ENCODE measurements around the gene CFAP53.
A peak's percentile ranks its signal among the peaks of the same experiment; 100 is the strongest.
"Not testable (repeated sequence)": the region's sequence is repeated elsewhere in the genome, so short reads cannot be mapped to it uniquely, and the experiment has no call there.

The CFAP53 gene

GRCh38 chr18:50249576-50249975 is 16.7 kb downstream of the CFAP53 start:
- no peak for DNase-seq (ENCODE audit: low spot score)
- no peak for TF ChIP-seq CTCF (IDR thresholded peaks at IDR 0.05; ENCODE audit: extremely low read depth, missing control alignments)

- DNase-seq (ENCODE audit: low spot score) = no peak
- no peak for TF ChIP-seq CTCF (IDR thresholded peaks at IDR 0.05; ENCODE audit: extremely low read depth, missing control alignments)
Observed at GRCh38 chr18:50247561-50247960, 18.7 kb downstream of the CFAP53 start.

- not testable (repeated sequence) for DNase-seq (ENCODE audit: low spot score)
Observed at GRCh38 chr18:50241768-50242167, 24.5 kb downstream of the CFAP53 start.

GRCh38 chr18:50240080-50240563 is 26.2 kb downstream of the CFAP53 start:
- DNase-seq (ENCODE audit: low spot score) = no peak
- no peak for TF ChIP-seq CTCF (IDR thresholded peaks at IDR 0.05; ENCODE audit: extremely low read depth, missing control alignments)

DNA sequence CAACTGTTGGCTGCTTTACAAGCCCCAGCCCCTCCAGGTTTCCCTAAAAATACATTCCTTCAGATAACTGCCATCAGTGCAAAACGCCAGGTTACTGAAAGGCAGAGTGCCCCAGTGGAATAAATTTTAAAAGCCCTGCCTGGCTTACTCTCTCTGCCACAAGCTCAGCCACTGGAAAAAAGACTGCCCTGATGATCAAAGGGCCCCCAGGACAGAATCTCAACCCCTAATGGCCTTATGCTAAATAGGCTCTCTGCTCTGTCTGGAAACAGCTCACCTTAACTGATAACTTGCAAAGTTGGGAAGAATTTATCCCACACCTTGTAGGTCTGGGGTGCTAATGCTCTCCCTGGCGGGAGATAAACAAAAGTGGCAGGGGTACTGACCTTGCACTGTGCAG is 33.9 kb downstream of the CFAP53 start:
- TF ChIP-seq CTCF (IDR thresholded peaks at IDR 0.05; ENCODE audit: extremely low read depth, missing control alignments) = no peak
- no peak for DNase-seq (ENCODE audit: low spot score)

- TF ChIP-seq CTCF (IDR thresholded peaks at IDR 0.05; ENCODE audit: extremely low read depth, missing control alignments) = no peak
- DNase-seq (ENCODE audit: low spot score) = no peak
Observed at GRCh38 chr18:50231621-50232020, 34.7 kb downstream of the CFAP53 start.

DNA sequence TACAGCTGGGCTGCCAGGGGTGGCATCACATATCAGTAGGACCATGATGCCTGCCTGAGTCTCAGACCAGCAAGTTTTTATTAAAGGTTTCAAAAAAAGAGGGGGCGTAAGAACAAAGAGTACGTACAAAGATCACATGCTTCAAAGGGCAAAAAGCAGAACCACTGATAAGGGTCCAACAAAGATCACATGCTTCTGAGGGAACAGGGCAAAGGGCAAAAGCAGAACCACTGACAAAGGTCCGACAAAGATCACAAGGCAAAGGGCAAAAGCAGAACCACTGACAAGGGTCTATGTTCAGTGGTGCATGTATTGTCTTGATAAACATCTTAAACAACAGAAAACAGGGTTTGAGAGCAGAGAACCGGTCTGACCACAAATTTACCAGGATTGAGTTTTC is 46.0 kb downstream of the CFAP53 start:
- DNase-seq (ENCODE audit: low spot score) = not testable (repeated sequence)

GRCh38 chr18:50218432-50219197 is 47.7 kb downstream of the CFAP53 start:
- peak; percentile 62 for DNase-seq (ENCODE audit: low spot score)
- TF ChIP-seq CTCF (IDR thresholded peaks at IDR 0.05; ENCODE audit: extremely low read depth, missing control alignments) = peak; percentile 47

Data from GM20000 (cell line).